Cardiac fibroblast (primary cell): ENCODE measurements around the gene PTPRE.

Source experiments
- DNase-seq, 2 donors: peaks; one replicate each; pipeline versions ENCODE4 v3.0.0 to v3.0.0-alpha.2; 2010; ENCODE audit warnings: low read depth in 2 of 2
- H3K4me3 ChIP-seq, 2 donors: replicated peaks in 1 of 2; 1 replicate in 1 of 2; 2 replicates in 1 of 2; pipeline ENCODE4 v1.5.1; 2011; ENCODE audit warnings: low read depth in 2 of 2, low read length in 2 of 2, mild to moderate bottlenecking in 2 of 2, moderate library complexity in 1 of 2
- TF ChIP-seq, protein P1 (sequence below): IDR thresholded peaks from one replicate; pipeline ENCODE4 v1.5.1; 2011; ENCODE audit warnings: low read depth, mild to moderate bottlenecking, low read length, inconsistent platforms

PTPRE gene

DNA sequence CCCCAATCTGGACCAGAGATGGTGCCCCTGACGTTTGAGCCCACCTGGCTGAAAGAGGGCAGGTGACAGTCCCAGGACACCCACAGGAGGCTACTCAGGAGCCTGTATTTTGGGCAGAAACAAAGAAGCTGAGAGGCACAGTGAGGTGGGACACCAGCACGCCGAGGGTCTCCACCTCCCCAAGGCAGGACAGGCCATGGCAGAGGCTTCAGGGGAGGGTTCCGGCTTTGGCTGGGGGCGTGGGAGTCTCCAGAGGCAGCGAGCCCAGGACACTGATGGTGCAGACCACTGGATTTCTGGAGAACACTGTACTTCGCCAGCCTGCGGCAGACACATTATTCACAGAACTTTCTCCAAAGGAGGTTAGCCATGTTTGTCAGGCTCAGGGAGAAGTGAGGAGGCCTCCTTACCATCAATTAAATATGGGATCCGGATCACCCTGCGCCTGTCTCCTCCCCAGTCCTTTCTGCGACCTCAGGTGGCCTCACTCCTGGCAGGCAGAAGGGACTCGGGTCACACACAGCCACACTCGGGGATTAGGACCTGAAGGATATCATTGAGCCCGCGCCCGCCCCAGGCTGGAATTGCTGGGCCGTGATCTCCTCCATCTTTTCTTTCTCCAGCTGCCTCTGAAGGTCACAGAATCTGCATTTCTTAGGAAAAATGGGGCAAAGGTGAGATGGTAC lies 121.1 kb downstream of the PTPRE start:
- H3K4me3 ChIP-seq, result no peak overlapping the region
- no peak for DNase-seq
- TF ChIP-seq, protein P1, sequence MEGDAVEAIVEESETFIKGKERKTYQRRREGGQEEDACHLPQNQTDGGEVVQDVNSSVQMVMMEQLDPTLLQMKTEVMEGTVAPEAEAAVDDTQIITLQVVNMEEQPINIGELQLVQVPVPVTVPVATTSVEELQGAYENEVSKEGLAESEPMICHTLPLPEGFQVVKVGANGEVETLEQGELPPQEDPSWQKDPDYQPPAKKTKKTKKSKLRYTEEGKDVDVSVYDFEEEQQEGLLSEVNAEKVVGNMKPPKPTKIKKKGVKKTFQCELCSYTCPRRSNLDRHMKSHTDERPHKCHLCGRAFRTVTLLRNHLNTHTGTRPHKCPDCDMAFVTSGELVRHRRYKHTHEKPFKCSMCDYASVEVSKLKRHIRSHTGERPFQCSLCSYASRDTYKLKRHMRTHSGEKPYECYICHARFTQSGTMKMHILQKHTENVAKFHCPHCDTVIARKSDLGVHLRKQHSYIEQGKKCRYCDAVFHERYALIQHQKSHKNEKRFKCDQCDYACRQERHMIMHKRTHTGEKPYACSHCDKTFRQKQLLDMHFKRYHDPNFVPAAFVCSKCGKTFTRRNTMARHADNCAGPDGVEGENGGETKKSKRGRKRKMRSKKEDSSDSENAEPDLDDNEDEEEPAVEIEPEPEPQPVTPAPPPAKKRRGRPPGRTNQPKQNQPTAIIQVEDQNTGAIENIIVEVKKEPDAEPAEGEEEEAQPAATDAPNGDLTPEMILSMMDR, result no peak

DNA sequence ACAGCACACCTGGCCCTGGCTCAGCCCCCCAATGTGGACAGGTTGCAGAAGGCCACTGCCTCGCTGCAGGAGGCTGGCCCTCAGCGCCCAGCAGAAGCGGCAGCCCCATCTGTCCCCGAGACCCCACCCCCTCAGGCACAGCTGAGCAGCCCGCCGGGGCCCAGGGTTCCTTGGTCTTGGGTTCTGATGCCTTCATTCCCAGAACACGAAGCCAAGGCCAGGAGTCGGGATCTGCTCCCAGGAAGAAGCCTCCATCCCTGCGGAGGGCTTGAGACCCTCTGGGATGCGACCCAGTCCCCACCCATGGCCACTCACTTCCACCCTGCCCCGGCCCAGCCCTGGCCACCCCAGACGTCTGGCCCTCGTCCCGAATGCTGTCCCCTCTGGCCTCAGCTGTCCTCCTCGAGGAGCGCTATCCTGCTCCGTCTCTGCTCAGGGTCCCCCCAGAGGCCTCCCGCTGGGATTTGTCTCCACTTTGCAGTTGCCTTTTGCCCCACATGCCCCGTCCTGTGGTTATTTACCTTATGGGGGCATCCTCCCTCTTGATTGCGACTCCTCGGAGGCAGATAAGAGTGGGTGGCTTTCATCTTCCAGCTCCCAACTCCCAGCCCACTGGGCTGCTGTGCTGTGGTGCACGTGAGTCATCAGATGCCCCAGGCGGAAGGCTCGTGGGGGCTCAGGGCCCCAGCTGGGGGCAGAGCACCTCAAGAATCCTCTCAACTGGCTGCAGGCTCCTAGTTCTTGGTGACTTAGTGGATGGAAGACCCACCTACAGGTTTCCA lies 121.8 kb downstream of the PTPRE start:
- TF ChIP-seq, protein P1, result no peak
- DNase-seq, result no peak
- H3K4me3 ChIP-seq, result no peak overlapping the region

DNA sequence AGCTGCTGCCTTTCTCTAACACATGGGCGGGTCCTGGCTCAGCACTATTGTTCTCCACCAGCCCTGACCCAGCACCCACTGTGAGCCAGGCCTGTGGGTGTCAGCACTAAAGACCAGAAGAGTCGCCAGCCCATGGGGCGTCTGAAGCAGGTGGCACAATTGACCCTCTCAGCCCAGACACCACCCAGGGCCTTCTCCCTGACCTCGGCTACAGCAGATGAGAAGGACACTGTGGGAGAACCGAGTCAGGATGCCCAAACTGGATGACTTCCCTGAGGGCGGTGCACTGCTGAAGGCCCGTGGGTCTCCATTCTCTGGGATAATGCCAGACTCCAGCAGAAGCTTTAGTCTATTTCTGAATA lies 122.4 kb downstream of the PTPRE start:
- no peak overlapping the region for H3K4me3 ChIP-seq
- TF ChIP-seq, protein P1, result no peak
- DNase-seq, result no peak

DNA sequence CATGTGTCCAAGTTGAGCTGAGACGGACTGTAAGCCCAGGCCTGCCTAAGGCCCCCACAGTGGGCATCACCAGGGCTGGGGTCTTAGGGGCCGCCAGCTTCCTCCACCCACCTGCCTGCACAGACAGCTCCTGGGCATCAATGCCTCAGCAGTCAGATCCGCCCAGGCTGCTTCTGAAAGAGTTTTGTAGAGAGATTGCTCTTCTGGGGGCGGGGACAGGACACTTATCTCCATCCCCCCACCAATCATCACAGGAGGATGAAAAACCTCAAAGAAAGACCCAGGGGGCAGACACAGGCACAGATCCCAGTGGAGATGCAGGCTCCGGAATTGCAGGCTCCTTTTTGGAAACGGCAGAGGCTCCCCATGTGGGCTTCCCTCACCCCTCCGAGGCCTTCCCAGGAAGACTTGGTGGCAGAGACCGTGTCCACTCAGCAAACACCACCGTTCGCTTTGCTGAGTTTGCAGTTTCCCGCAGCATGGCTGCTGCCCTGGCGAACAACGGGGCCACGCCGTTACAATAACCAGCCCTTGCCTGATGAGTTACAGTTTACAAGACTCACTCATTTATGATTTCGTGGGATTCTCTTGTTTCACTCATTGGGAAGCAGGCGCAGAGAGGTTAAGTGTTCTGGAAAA lies 122.9 kb downstream of the PTPRE start:
- no peak for DNase-seq
- no peak overlapping the region for H3K4me3 ChIP-seq
- TF ChIP-seq, protein P1, result no peak

DNA sequence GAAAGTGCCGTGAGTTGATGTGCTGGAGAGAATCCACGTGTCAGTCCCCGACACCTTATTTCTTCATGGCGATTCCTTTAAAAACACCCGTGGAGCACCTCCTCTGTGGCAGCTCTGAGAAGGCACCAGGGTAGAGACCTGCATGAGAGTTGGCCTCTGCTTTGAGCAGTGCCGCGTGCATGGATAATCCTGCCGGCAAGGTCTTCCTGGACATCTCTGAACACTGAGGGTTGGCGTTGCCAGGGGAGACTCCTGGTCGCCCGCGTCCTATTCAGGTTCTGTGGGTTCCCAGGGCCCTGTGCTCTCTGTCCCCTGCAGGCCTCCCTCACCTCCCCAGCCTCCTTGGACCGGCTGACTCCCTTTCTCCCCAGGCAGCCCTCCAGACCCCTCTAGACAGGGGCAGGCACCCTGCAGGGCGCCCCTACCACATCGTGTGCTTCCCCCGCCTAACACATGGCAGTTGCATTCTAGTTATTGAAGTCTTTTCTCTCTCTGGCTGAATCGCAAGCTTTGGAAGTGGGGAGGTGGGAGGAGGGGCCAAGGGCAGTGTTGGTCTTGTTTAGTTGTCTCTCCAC lies 123.7 kb downstream of the PTPRE start:
- no peak overlapping the region for H3K4me3 ChIP-seq
- no peak for DNase-seq
- TF ChIP-seq, protein P1, result no peak

GRCh38 chr10:128031216-128031615 lies 124.3 kb downstream of the PTPRE start:
- no peak overlapping the region for H3K4me3 ChIP-seq
- no peak for DNase-seq
- TF ChIP-seq, protein P1, result no peak
